Gastroesophageal sphincter (tissue), 4 donors: ENCODE measurements around the gene MGLL. TPM values are rescaled to one million over a fixed set of nuclear protein-coding genes. Genes with fewer than 3 reads are reported as not detected.
A peak's percentile ranks its signal among the peaks of the same experiment; 100 is the strongest.

Experiments used
- ATAC-seq: fragments of 150-250 bp; one replicate; pipeline ENCODE4 v1.9.1; 2016; ENCODE audit warnings: mild to moderate bottlenecking, moderate library complexity
- H3K27ac ChIP-seq, 4 donors: fragments of 200-600 bp; sonication (generic) in 3 of 4; 1 replicate in 3 of 4; 2 replicates in 1 of 4; pipeline ENCODE4 v1.5.1; 2016 to 2019
- H3K27me3 ChIP-seq: fragments of 200-600 bp; sonication (generic); one replicate; pipeline ENCODE4 v1.5.1; 2019
- H3K36me3 ChIP-seq, 2 donors: fragments of 200-600 bp; sonication (generic); one replicate each; pipeline ENCODE4 v1.5.1; 2019; ENCODE audit warnings: control low read depth in 1 of 2
- H3K4me1 ChIP-seq, 3 donors: fragments of 200-600 bp; sonication (generic); 1 replicate in 2 of 3; 2 replicates in 1 of 3; pipeline ENCODE4 v1.5.1; 2016 to 2019; ENCODE audit warnings: control low read depth in 2 of 3
- H3K4me3 ChIP-seq, 2 donors: fragments of 200-600 bp; sonication (generic); one replicate each; pipeline ENCODE4 v1.5.1; 2019; ENCODE audit warnings: mild to moderate bottlenecking in 1 of 2, moderate library complexity in 1 of 2
- H3K9me3 ChIP-seq, 3 donors: fragments of 200-600 bp; sonication (generic); one replicate each; pipeline ENCODE4 v1.5.1; 2017 to 2019; ENCODE audit warnings: control low read depth in 2 of 3
- EP300 ChIP-seq: sonication (generic); formaldehyde crosslinking; IDR thresholded peaks from one replicate; pipeline ENCODE4 v1.6.1; 2017; ENCODE audit warnings: antibody characterized with exemption, mild to moderate bottlenecking
- POLR2A ChIP-seq, 2 donors: fragments of 450-650 bp; IDR thresholded peaks; one replicate each; pipeline ENCODE4 v1.6.1; 2017; ENCODE audit warnings: antibody characterized with exemption in 2 of 2, mild to moderate bottlenecking in 2 of 2, moderate library complexity in 1 of 2
- POLR2AphosphoS5 ChIP-seq: sonication (generic); formaldehyde crosslinking; IDR thresholded peaks from one replicate; pipeline ENCODE4 v1.6.1; 2017; ENCODE audit warnings: antibody characterized with exemption
- WGBS, 2 donors: methylation state at CpG; one replicate each; pipeline ENCODE4 v1.1.5; 2018; ENCODE audit warnings: low coverage in 1 of 2; 5-methylcytosine and 5-hydroxymethylcytosine counted together
- total RNA-seq, 4 donors: library from RNA; depleted of rRNA; stranded (reverse); fragments of >200 nt; gene quantifications; one replicate each; pipeline ENCODE4 v1.1.0, GENCODE V29; 2016
- TF ChIP-seq, protein P1 (sequence below), 4 experiments: fragments of 200-600 bp in 2 of 4; fragments of 450-650 bp in 2 of 4; sonication (generic) in 1 of 4; IDR thresholded peaks; one replicate each; pipeline ENCODE4 v1.5.1; 2017 to 2019; ENCODE audit warnings: antibody characterized with exemption in 4 of 4, mild to moderate bottlenecking in 2 of 4, moderate library complexity in 2 of 4

Gene MGLL
- total RNA-seq, 4 donors from 2014 or later = 39.2 to 171 (median 55.8) TPM

DNA sequence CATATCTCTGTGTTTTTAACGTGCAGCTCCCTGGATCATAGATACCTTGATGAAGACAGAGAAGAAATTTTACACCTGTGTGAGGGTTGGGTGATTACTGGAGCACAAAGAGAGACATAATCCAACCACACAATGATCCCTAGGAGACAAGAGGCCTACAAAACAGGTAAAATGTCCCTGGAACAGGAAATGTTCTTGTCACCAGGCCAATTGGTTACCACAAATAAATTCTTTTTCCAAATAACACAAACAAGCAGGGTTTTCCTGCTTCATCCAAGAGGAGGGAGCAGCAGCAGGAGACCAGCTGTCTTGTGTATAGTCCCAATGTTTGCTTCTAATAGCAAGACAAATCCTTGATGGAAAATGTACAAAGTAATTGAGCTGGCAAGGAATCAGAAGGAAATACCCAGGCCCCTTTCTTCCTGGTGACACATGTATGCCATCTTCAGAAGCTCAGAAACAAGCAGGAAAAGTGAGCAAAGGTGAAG lies 1.4 kb downstream of the MGLL start:
- TF ChIP-seq POLR2A (IDR thresholded peaks at IDR 0.05) (no peak), EP300 (no peak), POLR2AphosphoS5 (no peak)
- TF ChIP-seq, protein P1, sequence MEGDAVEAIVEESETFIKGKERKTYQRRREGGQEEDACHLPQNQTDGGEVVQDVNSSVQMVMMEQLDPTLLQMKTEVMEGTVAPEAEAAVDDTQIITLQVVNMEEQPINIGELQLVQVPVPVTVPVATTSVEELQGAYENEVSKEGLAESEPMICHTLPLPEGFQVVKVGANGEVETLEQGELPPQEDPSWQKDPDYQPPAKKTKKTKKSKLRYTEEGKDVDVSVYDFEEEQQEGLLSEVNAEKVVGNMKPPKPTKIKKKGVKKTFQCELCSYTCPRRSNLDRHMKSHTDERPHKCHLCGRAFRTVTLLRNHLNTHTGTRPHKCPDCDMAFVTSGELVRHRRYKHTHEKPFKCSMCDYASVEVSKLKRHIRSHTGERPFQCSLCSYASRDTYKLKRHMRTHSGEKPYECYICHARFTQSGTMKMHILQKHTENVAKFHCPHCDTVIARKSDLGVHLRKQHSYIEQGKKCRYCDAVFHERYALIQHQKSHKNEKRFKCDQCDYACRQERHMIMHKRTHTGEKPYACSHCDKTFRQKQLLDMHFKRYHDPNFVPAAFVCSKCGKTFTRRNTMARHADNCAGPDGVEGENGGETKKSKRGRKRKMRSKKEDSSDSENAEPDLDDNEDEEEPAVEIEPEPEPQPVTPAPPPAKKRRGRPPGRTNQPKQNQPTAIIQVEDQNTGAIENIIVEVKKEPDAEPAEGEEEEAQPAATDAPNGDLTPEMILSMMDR (IDR thresholded peaks at IDR 0.05) = no peak
- H3K4me3 ChIP-seq = peak overlapping the region in 1 of 2 donors; percentile 92
- WGBS, 2 donors = 0 to 20% methylated on average over 1 of the region's 1 CpG
- H3K36me3 ChIP-seq = peaks cover 0 to 15% of the 10 kb centered on the region in 2 donors
- ATAC-seq = no peak
- H3K9me3 ChIP-seq = no peaks in the 10 kb centered on the region
- no peaks in the 10 kb centered on the region for H3K27me3 ChIP-seq
- peak overlapping the region; percentile 68 to 94 (median 89) for H3K27ac ChIP-seq
- peaks cover 3 to 72% (median 17%) of the 10 kb centered on the region in 3 donors for H3K4me1 ChIP-seq

DNA sequence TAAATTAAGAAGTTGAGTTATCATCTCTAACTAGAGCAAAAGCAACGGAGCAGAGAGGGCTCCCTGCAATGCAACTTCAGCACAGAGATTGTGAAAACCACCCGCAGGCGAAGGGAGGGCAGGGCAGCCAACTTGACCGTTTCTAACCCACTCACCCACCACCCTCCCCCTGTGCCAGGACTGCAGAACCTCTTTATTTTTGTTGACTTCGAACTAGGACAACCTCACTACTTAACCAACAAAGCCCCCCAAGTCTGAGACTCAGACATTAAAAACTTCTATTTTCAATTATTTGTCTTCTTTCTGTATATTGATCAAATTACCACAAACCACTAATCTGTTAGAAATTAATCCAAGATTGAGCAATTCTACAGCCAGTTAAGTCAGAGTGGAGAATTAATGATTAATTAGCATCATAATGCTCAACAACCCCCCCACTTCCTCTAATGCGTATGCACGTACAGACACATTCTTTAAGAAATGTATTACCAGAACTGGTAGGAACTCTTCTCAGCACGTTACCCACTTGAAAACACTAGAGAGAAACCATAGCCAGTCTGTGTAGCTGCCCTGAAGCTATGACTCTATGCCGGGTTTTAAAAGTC lies 2.0 kb downstream of the MGLL start:
- no peak for ATAC-seq
- WGBS, 2 donors = 36 to 37% methylated on average over 9 of the region's 9 CpGs
- Histone ChIP-seq H3K4me1 (peaks cover 3 to 78% (median 17%) of the 10 kb centered on the region in 3 donors), H3K4me3 (peak overlapping the region in 1 of 2 donors; percentile 92), H3K27me3 (no peaks in the 10 kb centered on the region), H3K36me3 (peaks cover 0 to 20% of the 10 kb centered on the region in 2 donors), H3K9me3 (no peaks in the 10 kb centered on the region), H3K27ac (peak overlapping the region in 3 of 4 donors; percentile 89 to 94 (median 89))
- TF ChIP-seq, protein P1 (IDR thresholded peaks at IDR 0.05) = peak in 3 of 4 experiments; percentile 14 to 33 (median 23)
- TF ChIP-seq POLR2A (IDR thresholded peaks at IDR 0.05) = no peak

DNA sequence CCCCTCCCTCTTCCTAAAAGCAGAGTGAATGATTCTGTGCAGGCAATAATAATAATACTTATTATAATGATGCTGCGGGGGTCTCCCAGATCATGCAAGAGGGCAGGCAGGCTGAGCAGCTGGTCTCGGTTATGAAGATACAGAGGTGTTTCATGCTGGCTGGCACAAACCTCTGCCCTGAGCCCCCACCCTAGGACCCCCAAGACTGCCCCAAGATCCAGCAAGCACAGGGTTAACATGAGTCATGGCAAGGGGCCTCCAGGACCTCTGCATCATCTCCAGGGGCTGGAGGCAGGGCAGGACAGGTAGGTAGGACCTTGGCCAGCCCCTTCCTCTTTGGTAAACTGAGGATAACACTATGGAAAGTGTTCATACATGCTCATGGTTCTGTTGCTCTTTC lies 2.7 kb downstream of the MGLL start:
- TF ChIP-seq POLR2AphosphoS5 (no peak), EP300 (no peak), POLR2A (IDR thresholded peaks at IDR 0.05) (no peak)
- TF ChIP-seq, protein P1 (IDR thresholded peaks at IDR 0.05) = no peak
- Histone ChIP-seq H3K4me3 (peak overlapping the region in 1 of 2 donors; percentile 92), H3K36me3 (peaks cover 0 to 27% of the 10 kb centered on the region in 2 donors), H3K4me1 (peaks cover 3 to 84% (median 17%) of the 10 kb centered on the region in 3 donors), H3K9me3 (no peaks in the 10 kb centered on the region), H3K27ac (peak overlapping the region in 3 of 4 donors; percentile 89 to 94 (median 89)), H3K27me3 (no peaks in the 10 kb centered on the region)
- 100% methylated on average over 1 of the region's 2 CpGs; no CpG with 5 or more reads in 1 of the 2 donors for WGBS, 2 donors
- no peak for ATAC-seq

DNA sequence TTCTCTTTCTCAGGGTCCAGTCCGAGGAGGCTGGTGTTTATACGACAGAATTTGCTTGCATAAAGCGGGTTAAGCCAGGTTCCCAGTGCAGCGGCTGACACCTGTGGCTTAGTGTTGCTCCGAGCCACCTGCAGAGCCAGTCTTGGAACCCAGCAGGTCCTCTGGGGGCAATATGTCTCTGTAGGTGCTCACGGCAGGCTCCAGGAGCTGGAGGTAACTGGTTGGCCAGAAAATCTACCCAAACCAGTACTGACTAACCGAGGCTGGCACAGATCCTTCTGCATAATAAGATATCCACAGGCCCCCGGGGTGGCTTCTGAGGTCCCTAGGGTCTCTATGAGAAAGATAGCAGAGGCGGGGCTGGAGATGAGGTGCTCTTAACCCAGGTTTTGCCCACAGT lies 3.2 kb downstream of the MGLL start:
- no peaks in the 10 kb centered on the region for H3K9me3 ChIP-seq
- ATAC-seq = no peak
- peaks cover 3 to 90% (median 17%) of the 10 kb centered on the region in 3 donors for H3K4me1 ChIP-seq
- no peak overlapping the region for H3K4me3 ChIP-seq
- peak overlapping the region in 3 of 4 donors; percentile 89 to 94 (median 89) for H3K27ac ChIP-seq
- H3K36me3 ChIP-seq = peaks cover 0 to 32% of the 10 kb centered on the region in 2 donors
- 84% methylated on average over 5 of the region's 9 CpGs; no CpG with 5 or more reads in 1 of the 2 donors for WGBS, 2 donors
- TF ChIP-seq POLR2AphosphoS5 (no peak), EP300 (no peak), POLR2A (IDR thresholded peaks at IDR 0.05) (no peak)
- TF ChIP-seq, protein P1 (IDR thresholded peaks at IDR 0.05) = no peak
- no peaks in the 10 kb centered on the region for H3K27me3 ChIP-seq

DNA sequence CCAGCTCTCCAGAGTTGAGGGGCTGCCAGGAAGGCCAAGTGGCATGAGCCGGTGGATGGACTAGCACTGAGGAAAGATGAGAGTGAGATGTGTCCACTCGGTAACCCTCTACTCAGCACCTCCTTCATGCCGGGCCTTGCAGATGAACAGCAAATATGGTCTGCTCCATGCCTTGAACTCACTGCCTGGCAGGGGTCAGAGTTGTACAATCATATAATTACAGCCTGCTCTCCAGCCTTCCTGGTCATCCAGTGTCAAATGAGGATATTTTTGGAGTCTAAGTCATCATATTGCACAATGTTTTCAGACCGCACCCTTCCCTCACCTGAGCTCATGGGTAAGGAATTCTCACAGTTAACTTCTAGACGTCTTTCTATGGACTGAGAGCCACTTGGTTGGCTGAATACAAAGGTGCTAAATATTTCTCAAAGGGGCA lies 4.9 kb downstream of the MGLL start:
- H3K27ac ChIP-seq = peak overlapping the region in 3 of 4 donors; percentile 68 to 94 (median 89)
- H3K36me3 ChIP-seq = peaks cover 0 to 38% of the 10 kb centered on the region in 2 donors
- TF ChIP-seq, protein P1 (IDR thresholded peaks at IDR 0.05) = no peak
- TF ChIP-seq EP300 (no peak), POLR2A (IDR thresholded peaks at IDR 0.05) (no peak), POLR2AphosphoS5 (peak; percentile 79)
- H3K4me1 ChIP-seq = peaks cover 3 to 93% (median 19%) of the 10 kb centered on the region in 3 donors
- H3K27me3 ChIP-seq = no peaks in the 10 kb centered on the region
- no peaks in the 10 kb centered on the region for H3K9me3 ChIP-seq
- no peak overlapping the region for H3K4me3 ChIP-seq
- peak; percentile 73 for ATAC-seq
- WGBS, 2 donors = 27 to 69% methylated on average over 3 of the region's 5 CpGs
